Measurements from ENCODE around the gene FUCA1. TPM values are rescaled to one million over a fixed set of nuclear protein-coding genes. Genes with fewer than 3 reads are reported as not detected.

The FUCA1 gene
- total RNA-seq, 2 donors from 2014 or later, result 21.3 to 27.0 TPM

DNA sequence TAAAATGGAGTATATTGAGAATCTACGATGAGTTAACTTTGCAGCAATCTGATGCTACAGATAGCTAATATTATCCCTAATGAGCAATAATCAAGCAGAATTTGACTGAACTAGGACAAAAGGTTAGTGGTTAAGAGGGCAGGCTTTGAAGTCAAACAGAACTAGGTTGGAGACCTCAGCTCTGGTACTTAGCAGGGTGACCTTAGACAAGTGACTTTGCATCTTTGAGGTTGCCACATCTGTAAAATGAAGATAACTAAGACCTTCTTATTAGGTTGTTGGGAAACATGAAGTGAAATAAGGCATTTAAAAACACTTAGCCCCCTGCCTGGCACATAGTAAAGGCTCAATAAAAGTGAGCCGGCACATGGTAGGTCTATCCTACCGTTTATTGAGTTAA, 4.3 kb upstream of the FUCA1 start:
- Histone ChIP-seq H3K27ac (no peak overlapping the region), H3K4me3 (no peak overlapping the region), H3K4me1 (peaks cover 9% of the 10 kb centered on the region), H3K36me3 (replicated peaks in 1 of 2; ENCODE audit: insufficient read depth in 1 of 2, low read depth in 2 of 2) (no peaks in the 10 kb centered on the region), H3K9me3 (no peaks in the 10 kb centered on the region), H3K27me3 (no peaks in the 10 kb centered on the region)
- WGBS, 2 donors, result 70 to 77% methylated on average over 3 of the region's 3 CpGs
- ATAC-seq (no peak), DNase-seq (no peak)
- intact Hi-C loops (cut with DNase I), result no loop called here
- no peak for TF ChIP-seq POLR2A (IDR thresholded peaks at IDR 0.05)
- TF ChIP-seq, protein P1, sequence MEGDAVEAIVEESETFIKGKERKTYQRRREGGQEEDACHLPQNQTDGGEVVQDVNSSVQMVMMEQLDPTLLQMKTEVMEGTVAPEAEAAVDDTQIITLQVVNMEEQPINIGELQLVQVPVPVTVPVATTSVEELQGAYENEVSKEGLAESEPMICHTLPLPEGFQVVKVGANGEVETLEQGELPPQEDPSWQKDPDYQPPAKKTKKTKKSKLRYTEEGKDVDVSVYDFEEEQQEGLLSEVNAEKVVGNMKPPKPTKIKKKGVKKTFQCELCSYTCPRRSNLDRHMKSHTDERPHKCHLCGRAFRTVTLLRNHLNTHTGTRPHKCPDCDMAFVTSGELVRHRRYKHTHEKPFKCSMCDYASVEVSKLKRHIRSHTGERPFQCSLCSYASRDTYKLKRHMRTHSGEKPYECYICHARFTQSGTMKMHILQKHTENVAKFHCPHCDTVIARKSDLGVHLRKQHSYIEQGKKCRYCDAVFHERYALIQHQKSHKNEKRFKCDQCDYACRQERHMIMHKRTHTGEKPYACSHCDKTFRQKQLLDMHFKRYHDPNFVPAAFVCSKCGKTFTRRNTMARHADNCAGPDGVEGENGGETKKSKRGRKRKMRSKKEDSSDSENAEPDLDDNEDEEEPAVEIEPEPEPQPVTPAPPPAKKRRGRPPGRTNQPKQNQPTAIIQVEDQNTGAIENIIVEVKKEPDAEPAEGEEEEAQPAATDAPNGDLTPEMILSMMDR (IDR thresholded peaks at IDR 0.05), result no peak

DNA sequence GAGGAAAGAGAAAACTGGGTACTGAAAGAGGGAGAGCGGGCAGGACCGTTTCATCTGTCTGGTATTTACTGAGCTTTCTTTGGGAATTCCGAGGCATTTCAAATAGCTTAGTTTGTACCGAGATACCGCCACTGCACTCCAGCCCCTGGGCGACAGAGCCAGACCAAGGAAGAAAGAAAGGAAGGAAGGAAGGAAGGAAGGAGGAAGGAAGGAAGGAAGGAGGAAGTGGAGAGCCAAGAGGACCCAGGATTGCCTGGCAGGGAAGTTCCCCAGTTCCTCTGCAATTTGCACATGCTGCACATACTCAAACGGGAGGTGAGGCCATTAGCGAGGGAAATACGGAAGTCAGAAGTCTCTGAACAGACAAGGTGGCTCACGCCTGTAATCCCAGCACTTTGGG, 961 bp upstream of the FUCA1 start:
- H3K9me3 ChIP-seq, result no peaks in the 10 kb centered on the region
- H3K27ac ChIP-seq, result peak overlapping the region in 3 of 4 donors; percentile 53 to 83 (median 79)
- no peaks in the 10 kb centered on the region for H3K36me3 ChIP-seq (replicated peaks in 1 of 2; ENCODE audit: insufficient read depth in 1 of 2, low read depth in 2 of 2)
- no peaks in the 10 kb centered on the region for H3K27me3 ChIP-seq
- peak in 1 of 4 donors; percentile 28 for DNase-seq
- H3K4me1 ChIP-seq, result peaks cover 30% of the 10 kb centered on the region
- intact Hi-C loops (cut with DNase I), result no loop called here
- H3K4me3 ChIP-seq, result no peak overlapping the region
- 48 to 53% methylated on average over 10 of the region's 10 CpGs for WGBS, 2 donors
- no peak for ATAC-seq
- TF ChIP-seq, protein P1 (IDR thresholded peaks at IDR 0.05), result no peak
- TF ChIP-seq POLR2A (IDR thresholded peaks at IDR 0.05), result no peak

DNA sequence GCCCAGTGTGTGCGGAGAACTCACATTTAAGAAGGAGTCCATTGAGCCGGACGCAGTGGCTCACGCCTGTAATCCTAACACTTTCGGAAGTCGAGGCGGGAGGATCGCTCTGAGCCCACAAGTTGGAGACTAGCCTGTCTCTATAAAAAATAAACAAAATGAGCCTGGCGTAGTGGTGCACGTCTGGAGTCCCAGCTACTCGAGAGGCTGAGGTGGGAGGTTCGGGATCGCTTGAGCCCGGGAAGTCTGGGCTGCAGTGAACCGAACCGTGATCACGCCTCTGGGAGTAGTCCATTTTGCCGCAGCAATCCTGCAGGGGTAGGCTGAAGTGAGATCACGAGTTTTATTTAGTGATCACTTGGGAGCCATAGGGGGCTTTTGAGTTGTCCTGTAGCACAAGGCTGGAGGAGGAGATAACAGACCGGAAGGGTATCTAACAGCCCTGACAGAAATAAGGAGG, 497 bp upstream of the FUCA1 start:
- Histone ChIP-seq H3K4me1 (peaks cover 30% of the 10 kb centered on the region), H3K27ac (peak overlapping the region; percentile 8 to 83 (median 66)), H3K36me3 (replicated peaks in 1 of 2; ENCODE audit: insufficient read depth in 1 of 2, low read depth in 2 of 2) (no peaks in the 10 kb centered on the region), H3K27me3 (no peaks in the 10 kb centered on the region), H3K9me3 (no peaks in the 10 kb centered on the region), H3K4me3 (peak overlapping the region in 1 of 2 donors; percentile 84)
- TF ChIP-seq, protein P1 (IDR thresholded peaks at IDR 0.05), result no peak
- TF ChIP-seq POLR2A (IDR thresholded peaks at IDR 0.05), result no peak
- DNase-seq, result no peak
- intact Hi-C loops (cut with DNase I), result no loop called here
- peak; percentile 24 for ATAC-seq
- WGBS, 2 donors, result 5 to 17% methylated on average over 20 of the region's 20 CpGs

DNA sequence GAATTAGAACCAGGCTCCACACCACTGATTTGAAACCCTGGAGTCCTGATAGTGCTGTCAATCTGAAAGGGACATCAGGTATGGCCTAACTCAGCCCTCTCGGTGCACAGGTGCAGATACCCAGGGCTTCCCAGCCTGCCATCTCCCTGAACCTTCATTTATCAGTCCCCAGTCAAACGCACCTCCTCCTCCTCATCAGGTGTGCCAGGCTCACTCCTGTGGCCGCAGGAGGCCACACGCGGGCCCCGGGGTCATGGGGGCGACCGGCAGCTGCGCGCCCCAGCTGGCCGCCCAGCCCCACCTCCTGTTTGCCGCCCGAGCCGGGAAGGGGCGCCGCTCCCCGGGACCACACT, 572 bp downstream of the FUCA1 start:
- Histone ChIP-seq H3K27ac (peak overlapping the region; percentile 45 to 83 (median 66)), H3K9me3 (no peaks in the 10 kb centered on the region), H3K27me3 (no peaks in the 10 kb centered on the region), H3K4me1 (peaks cover 30% of the 10 kb centered on the region), H3K36me3 (replicated peaks in 1 of 2; ENCODE audit: insufficient read depth in 1 of 2, low read depth in 2 of 2) (peaks cover 0 to under 1% of the 10 kb centered on the region in 2 donors), H3K4me3 (peak overlapping the region; percentile 80 to 84)
- TF ChIP-seq, protein P1 (IDR thresholded peaks at IDR 0.05), result no peak
- no peak for TF ChIP-seq POLR2A (IDR thresholded peaks at IDR 0.05)
- DNase-seq (no peak), ATAC-seq (no peak)
- intact Hi-C loops (cut with DNase I), result no loop called here
- 1 to 19% methylated on average over 2 to 17 of the region's 17 CpGs for WGBS, 2 donors

DNA sequence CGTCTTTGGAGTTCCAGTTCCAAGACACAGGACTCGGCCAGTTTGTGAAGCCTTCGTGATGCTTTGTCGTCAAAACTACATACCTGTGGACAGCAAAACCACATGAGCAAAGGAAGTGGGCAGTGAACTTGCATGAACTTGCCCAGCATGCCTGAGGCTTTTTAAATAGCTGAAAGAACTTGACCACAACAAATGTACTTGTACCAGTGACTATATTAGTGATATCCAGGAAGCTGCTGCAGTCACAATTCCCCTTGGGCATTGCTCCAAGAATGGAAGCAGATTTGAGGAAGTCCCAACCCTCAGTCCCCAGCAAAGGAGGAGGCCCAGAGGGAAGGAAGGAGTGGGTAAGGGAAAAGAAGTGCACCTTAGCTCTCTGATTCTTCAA, 2.6 kb downstream of the FUCA1 start:
- H3K9me3 ChIP-seq, result no peaks in the 10 kb centered on the region
- no peak overlapping the region for H3K4me3 ChIP-seq
- no peaks in the 10 kb centered on the region for H3K27me3 ChIP-seq
- 88 to 89% methylated on average over 4 of the region's 4 CpGs for WGBS, 2 donors
- no peak for TF ChIP-seq POLR2A (IDR thresholded peaks at IDR 0.05)
- TF ChIP-seq, protein P1 (IDR thresholded peaks at IDR 0.05), result no peak
- peaks cover 0 to 7% of the 10 kb centered on the region in 2 donors for H3K36me3 ChIP-seq (replicated peaks in 1 of 2; ENCODE audit: insufficient read depth in 1 of 2, low read depth in 2 of 2)
- ATAC-seq (no peak), DNase-seq (peak in 3 of 4 donors; percentile 9 to 58 (median 13))
- no peak overlapping the region for H3K27ac ChIP-seq
- intact Hi-C loops (cut with DNase I), result no loop called here
- peaks cover 30% of the 10 kb centered on the region for H3K4me1 ChIP-seq
